SU-DHL-6 (cell line): ENCODE data around the gene RNF4.
A peak's percentile ranks its signal among the peaks of the same experiment; 100 is the strongest.

ENCODE experiments used
- H2AFZ ChIP-seq: fragments of 200-600 bp; sonication (generic); 2 replicates; pipeline ENCODE4 v1.6.1; 2014; ENCODE audit warnings: low read depth, mild to moderate bottlenecking, moderate library complexity, mixed read lengths, antibody characterized with exemption, low read length; ENCODE audit not compliant: severe bottlenecking
- H3F3A ChIP-seq: fragments of 200-600 bp; shearing (Covaris generic); 2 replicates; pipeline ENCODE4 v1.6.0; 2016; ENCODE audit warnings: antibody characterized with exemption, mild to moderate bottlenecking; ENCODE audit not compliant: insufficient read depth
- H3K27ac ChIP-seq: fragments of 200-600 bp; sonication (generic); 2 replicates; pipeline ENCODE4 v1.5.1; 2016; ENCODE audit warnings: low read depth, mild to moderate bottlenecking, low read length, moderate library complexity, mixed read lengths
- H3K27me3 ChIP-seq: fragments of 200-600 bp; sonication (generic), shearing (Covaris generic); 2 replicates; pipeline ENCODE4 v1.6.0; 2014; ENCODE audit warnings: mild to moderate bottlenecking, low read length
- H3K36me3 ChIP-seq: fragments of 200-600 bp; sonication (generic); 2 replicates; pipeline ENCODE4 v1.6.1; 2014; ENCODE audit warnings: mild to moderate bottlenecking, low read length, mixed read lengths
- H3K4me2 ChIP-seq: fragments of 300-600, 200-600 bp; shearing (Covaris generic), sonication (generic); 2 replicates; pipeline ENCODE4 v1.6.0; 2014; ENCODE audit warnings: low read length, low read depth, mild to moderate bottlenecking; ENCODE audit not compliant: poor library complexity, severe bottlenecking
- H3K4me3 ChIP-seq: fragments of 200-600 bp; sonication (generic); 2 replicates; pipeline ENCODE4 v1.5.1; 2014; ENCODE audit warnings: antibody characterized with exemption, low read length, mild to moderate bottlenecking, mixed read lengths; ENCODE audit not compliant: insufficient read depth, poor library complexity, severe bottlenecking
- H3K79me2 ChIP-seq: fragments of 200-600 bp; sonication (generic); 2 replicates; pipeline ENCODE4 v1.6.1; 2014; ENCODE audit warnings: mild to moderate bottlenecking, low read length, moderate library complexity; ENCODE audit not compliant: insufficient read depth
- H3K9ac ChIP-seq: fragments of 200-600 bp; sonication (generic); 2 replicates; pipeline ENCODE4 v1.7.0; 2014; ENCODE audit warnings: mild to moderate bottlenecking, low read length
- H3K9me2 ChIP-seq: fragments of 200-600 bp; sonication (generic); replicated peaks from 2 replicates; pipeline ENCODE4 v1.6.1; 2014; ENCODE audit warnings: low read length; ENCODE audit not compliant: insufficient read depth
- H3K9me3 ChIP-seq: fragments of 200-600 bp; sonication (generic); 2 replicates; pipeline ENCODE4 v1.6.1; 2014; ENCODE audit warnings: low read length, mixed read lengths; ENCODE audit not compliant: insufficient read depth
- H4K20me1 ChIP-seq: fragments of 200-600 bp; sonication (generic); 2 replicates; pipeline ENCODE4 v1.6.1; 2014; ENCODE audit warnings: low read depth, mild to moderate bottlenecking, antibody characterized with exemption, low read length, moderate library complexity, mixed read lengths
- CTCF ChIP-seq: fragments of 200-600 bp; sonication (generic); IDR thresholded peaks from one replicate; pipeline ENCODE4 v1.5.1; 2017; ENCODE audit warnings: antibody characterized with exemption, mild to moderate bottlenecking, low read length, moderate library complexity; ENCODE audit not compliant: insufficient read depth, poor library complexity, severe bottlenecking
- EZH2phosphoT487 ChIP-seq: fragments of 200-600 bp; sonication (generic), shearing (Covaris generic); conservative IDR thresholded peaks from 2 replicates; pipeline ENCODE4 v1.6.1; 2018; ENCODE audit warnings: mild to moderate bottlenecking, antibody characterized with exemption, low read length, moderate library complexity, mixed read lengths

The RNF4 gene

DNA sequence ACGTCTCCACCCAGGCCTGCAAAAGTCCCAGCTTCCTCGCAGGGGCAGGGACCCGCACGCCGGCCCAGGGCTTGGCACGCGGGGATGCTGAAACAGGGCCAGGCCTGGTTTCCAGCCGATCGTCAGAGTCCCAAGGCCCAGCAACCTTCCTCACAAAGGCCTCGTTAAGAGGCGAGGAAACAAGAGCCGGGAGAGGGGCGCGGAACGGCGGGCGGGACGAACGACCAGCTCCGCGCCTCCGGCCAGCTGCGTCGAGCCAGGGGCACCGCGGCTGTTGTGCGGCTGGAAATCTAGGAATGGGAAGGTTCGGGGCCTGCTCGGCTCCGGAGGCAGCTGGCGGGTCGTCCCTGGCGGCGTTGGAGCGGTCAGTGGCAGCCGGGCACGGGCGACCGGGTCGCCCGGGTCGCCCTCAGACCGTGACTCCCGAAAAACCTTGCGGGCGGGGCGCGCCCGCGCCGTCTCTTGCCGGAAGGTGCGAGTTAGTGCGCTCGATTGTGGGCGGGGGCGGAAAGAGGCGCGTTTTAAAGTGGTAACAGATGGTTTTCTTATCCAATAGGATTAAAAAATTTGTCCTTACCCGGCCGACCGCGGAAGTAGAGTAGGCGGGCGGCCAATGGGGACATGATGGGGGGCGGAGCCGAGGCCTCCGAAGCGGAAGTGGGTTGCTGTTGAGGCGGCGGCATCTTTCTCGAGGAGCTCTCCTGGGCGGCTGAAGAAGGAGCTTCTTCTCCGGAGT, at the start of gene RNF4:
TSS of gene RNF4 (plus strand) at position 651 of the 736 bp plus-strand sequence. CDS start 21,388 bp downstream, outside the sequence.
- H3K4me3 ChIP-seq: peak within 1 kb of the TSS; percentile 77
- peaks cover 52% of the 10 kb centered on the region for H3K79me2 ChIP-seq
- peaks cover 26% of the 10 kb centered on the region for H4K20me1 ChIP-seq
- peak within 1 kb of the TSS; percentile 89 for H3K9ac ChIP-seq
- H3K9me2 ChIP-seq: no peaks in the 10 kb centered on the region
- peak within 1 kb of the TSS; percentile 83 for H3K27ac ChIP-seq
- H3K4me2 ChIP-seq: peak within 1 kb of the TSS; percentile 88
- no peaks in the 10 kb centered on the region for H3F3A ChIP-seq
- no peaks in the 10 kb centered on the region for H3K9me3 ChIP-seq
- H3K27me3 ChIP-seq: no peaks in the 10 kb centered on the region
- peak within 1 kb of the TSS; percentile 89 for H2AFZ ChIP-seq
- TF ChIP-seq CTCF (no peak), EZH2phosphoT487 (no peak)
- peaks cover 19% of the 10 kb centered on the region for H3K36me3 ChIP-seq

GRCh38 chr4:2419814-2420213, 49.1 kb upstream of the RNF4 start:
- Histone ChIP-seq H3K4me2 (no peak overlapping the region), H3K27ac (no peak overlapping the region), H4K20me1 (no peaks in the 10 kb centered on the region), H3K4me3 (no peak overlapping the region), H3K36me3 (no peaks in the 10 kb centered on the region), H3F3A (peaks cover 3% of the 10 kb centered on the region; the same call in 1 of the 2 replicates), H3K9ac (no peak overlapping the region), H3K9me2 (no peaks in the 10 kb centered on the region), H2AFZ (no peak overlapping the region), H3K79me2 (no peaks in the 10 kb centered on the region), H3K9me3 (no peaks in the 10 kb centered on the region), H3K27me3 (no peaks in the 10 kb centered on the region)
- TF ChIP-seq EZH2phosphoT487 (no peak), CTCF (no peak)

- Histone ChIP-seq H3K4me3 (no peak overlapping the region), H2AFZ (no peak overlapping the region), H3K27ac (no peak overlapping the region), H3K9me3 (no peaks in the 10 kb centered on the region), H3K79me2 (no peaks in the 10 kb centered on the region), H3K36me3 (no peaks in the 10 kb centered on the region), H4K20me1 (no peaks in the 10 kb centered on the region), H3K27me3 (no peaks in the 10 kb centered on the region), H3K4me2 (no peak overlapping the region), H3K9me2 (no peaks in the 10 kb centered on the region), H3F3A (no peaks in the 10 kb centered on the region), H3K9ac (no peak overlapping the region)
- TF ChIP-seq CTCF (no peak), EZH2phosphoT487 (no peak)
These were observed 47.0 kb upstream of the RNF4 start for GRCh38 chr4:2421928-2422327.
